SK-N-MC (cell line): ENCODE measurements around the gene BPIFB2.

ENCODE experiments used
- EZH2 ChIP-seq: fragments of 200-600 bp; sonication (generic); IDR thresholded peaks from one replicate; pipeline ENCODE4 v1.6.1; 2017; ENCODE audit warnings: antibody characterized with exemption
- FOXP2 ChIP-seq: optimal IDR thresholded peaks from 2 replicates; pipeline ENCODE3; 2011; ENCODE audit warnings: mild to moderate bottlenecking, moderate library complexity; ENCODE audit not compliant: insufficient read depth; ENCODE audit errors: extremely low read length, control extremely low read depth
- POLR2AphosphoS5 ChIP-seq: IDR thresholded peaks from 2 replicates; pipeline ENCODE4 v1.6.1; 2012; ENCODE audit warnings: mild to moderate bottlenecking, low read depth, low read length, borderline replicate concordance

GRCh38 chr20:32985596-32985995, 21.9 kb upstream of the BPIFB2 start:
- no peak for TF ChIP-seq EZH2
- TF ChIP-seq POLR2AphosphoS5 = no peak
- no peak for TF ChIP-seq FOXP2
